Stomach smooth muscle (tissue), 2 donors: ENCODE data around the gene ARID3C.
A peak's percentile ranks its signal among the peaks of the same experiment; 100 is the strongest.

Experiments
- H3K27ac ChIP-seq: one replicate; pipeline ENCODE4 v1.7.0; 2013; ENCODE audit warnings: mild to moderate bottlenecking, low read length, inconsistent platforms
- H3K27me3 ChIP-seq, 2 donors: one replicate each; pipeline ENCODE4 v1.7.0; 2013; ENCODE audit warnings: low read length in 2 of 2; ENCODE audit not compliant: insufficient read depth in 2 of 2, control insufficient read depth in 1 of 2
- H3K36me3 ChIP-seq, 2 donors: one replicate each; pipeline ENCODE4 v1.7.0; 2013; ENCODE audit warnings: low read length in 2 of 2; ENCODE audit not compliant: control insufficient read depth in 2 of 2, insufficient read depth in 2 of 2
- H3K4me1 ChIP-seq: one replicate; pipeline ENCODE4 v1.7.0; 2013; ENCODE audit warnings: low read length; ENCODE audit not compliant: control insufficient read depth, insufficient read depth
- H3K4me3 ChIP-seq, 2 donors: one replicate each; pipeline ENCODE4 v1.7.0; 2013; ENCODE audit warnings: low read length in 2 of 2
- H3K9ac ChIP-seq, 2 donors: one replicate each; pipeline ENCODE4 v1.7.0; 2013; ENCODE audit warnings: low read length in 2 of 2, mild to moderate bottlenecking in 1 of 2
- H3K9me3 ChIP-seq, 2 donors: one replicate each; pipeline ENCODE4 v1.7.0; 2013; ENCODE audit warnings: low read length in 2 of 2; ENCODE audit not compliant: control insufficient read depth in 2 of 2
- donor health status: healthy.
- donor health status: Pancreatic carcinoma.

ARID3C gene

DNA sequence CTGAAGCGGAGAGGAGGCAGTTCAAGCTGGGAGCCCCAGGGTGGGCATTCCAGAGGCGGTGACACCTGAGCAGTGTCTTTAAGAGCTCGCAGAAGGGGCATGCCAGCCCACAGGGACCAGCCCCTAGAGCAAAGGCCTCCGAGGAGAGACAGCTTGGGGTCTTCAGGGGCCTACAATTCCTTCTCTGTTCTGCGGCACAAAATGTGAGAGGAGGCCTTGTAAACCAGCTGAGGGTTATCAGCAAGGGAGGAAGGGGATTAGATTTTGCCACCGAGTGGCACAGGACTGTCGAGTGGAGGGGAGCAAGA is 9.2 kb upstream of the ARID3C start:
- peak overlapping the region; percentile 86 to 87 for H3K4me3 ChIP-seq
- H3K36me3 ChIP-seq, result peaks cover 0 to 2% of the 10 kb centered on the region in 2 donors
- peak overlapping the region; percentile 81 for H3K27ac ChIP-seq
- peak overlapping the region; percentile 91 to 95 for H3K9ac ChIP-seq
- H3K4me1 ChIP-seq, result peaks cover 33% of the 10 kb centered on the region
- H3K27me3 ChIP-seq, result no peaks in the 10 kb centered on the region
- H3K9me3 ChIP-seq, result no peaks in the 10 kb centered on the region

DNA sequence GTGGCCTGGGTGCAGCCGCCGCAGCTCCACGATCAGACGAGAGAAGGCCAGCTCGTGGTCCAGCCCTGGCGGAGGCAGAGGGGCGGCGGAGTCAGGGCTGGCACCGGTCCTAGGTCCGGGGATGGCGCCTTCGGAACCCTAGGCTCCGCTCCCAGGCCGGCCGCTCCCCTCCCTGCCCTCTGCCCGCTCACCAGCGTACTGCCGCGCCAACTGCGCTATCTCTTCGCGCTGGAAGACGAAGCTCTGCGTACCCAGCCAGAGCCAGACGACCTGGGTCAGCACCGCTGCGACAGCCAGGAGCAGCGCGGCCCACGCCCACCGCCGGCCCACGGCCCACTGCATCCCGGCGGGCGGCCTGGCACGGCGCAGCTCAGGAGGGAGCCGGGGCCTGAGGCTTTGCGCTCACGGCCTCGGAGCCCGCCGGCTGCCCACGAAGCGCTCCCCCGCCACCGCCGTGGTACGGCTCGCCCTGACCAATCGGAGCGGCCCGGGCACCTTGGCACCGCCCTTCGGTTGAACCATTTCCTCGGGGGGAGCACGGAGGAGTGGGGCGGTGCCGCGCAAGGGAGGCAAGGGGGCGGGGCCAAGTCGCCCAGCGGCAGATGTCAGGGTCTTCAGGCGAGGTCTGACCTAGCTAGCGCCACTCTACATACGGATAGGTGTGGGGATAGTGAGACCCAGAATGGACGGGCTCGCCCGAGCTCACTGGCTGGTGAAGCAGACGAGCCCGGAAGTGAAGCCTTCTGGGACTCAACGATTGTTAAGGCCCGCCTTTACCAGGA is 8.7 kb upstream of the ARID3C start, which contains the start of gene SIGMAR1:
Gene SIGMAR1, minus strand, starts transcription at position 432 of the 782 bp plus-strand sequence. Its CDS starts 90 bp downstream, at position 342.
- Histone ChIP-seq H3K4me3 (peak within 1 kb of the TSS; percentile 86 to 87), H3K27me3 (no peaks in the 10 kb centered on the region), H3K36me3 (peaks cover 0 to 2% of the 10 kb centered on the region in 2 donors), H3K4me1 (peaks cover 33% of the 10 kb centered on the region), H3K9me3 (no peaks in the 10 kb centered on the region), H3K9ac (peak within 1 kb of the TSS; percentile 91 to 95), H3K27ac (peak within 1 kb of the TSS; percentile 81)

DNA sequence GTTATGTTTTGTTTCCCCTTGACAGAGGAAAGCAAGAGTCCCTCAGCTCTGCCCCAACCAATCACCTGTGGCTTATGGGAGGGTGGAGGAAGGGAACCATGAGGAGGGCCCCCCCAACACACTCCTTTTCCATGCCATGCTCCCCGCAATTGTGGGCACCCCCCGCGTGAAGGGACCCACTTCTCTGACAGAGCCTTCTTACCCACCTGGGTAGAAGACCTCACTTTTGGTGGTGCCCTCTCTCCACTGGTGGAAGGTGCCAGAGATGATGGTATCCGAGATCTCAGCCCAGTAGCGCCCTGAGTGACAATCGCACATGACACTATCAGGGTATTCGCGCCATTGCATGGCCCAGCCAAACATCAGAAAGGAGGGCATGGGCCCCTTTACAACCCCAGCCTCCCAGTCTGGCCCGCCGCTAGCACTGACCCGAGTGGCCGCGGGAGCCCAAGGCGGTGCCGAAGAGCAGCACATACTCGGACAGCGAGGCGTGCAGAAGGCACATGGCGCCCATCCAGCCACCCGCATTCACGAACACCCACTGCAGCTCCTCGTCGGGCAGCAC is 8.0 kb upstream of the ARID3C start:
- Histone ChIP-seq H3K36me3 (peaks cover 0 to 2% of the 10 kb centered on the region in 2 donors), H3K9me3 (no peaks in the 10 kb centered on the region), H3K4me3 (peak overlapping the region; percentile 86 to 87), H3K27me3 (no peaks in the 10 kb centered on the region), H3K4me1 (peaks cover 33% of the 10 kb centered on the region), H3K9ac (peak overlapping the region; percentile 60 to 91), H3K27ac (peak overlapping the region; percentile 81)

DNA sequence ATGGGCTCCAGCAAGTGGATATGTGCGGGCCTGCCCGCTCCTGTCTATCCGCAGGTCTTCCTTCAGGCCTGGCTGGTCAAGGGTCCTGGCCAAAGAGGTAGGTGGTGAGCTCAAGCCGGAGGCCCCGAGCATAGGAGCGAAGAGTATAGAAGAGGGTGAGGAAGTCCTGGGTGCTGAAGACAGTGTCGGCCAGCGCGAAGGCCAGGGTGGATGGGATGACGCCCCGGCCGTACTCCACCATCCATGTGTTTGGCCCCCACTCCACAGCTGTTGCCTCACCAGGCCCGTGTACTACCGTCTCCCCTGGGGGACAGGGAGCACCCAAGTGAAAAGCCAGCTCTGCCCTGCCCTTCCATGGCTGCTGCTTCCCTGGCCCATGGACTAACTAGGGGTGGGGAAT is 6.7 kb upstream of the ARID3C start:
- Histone ChIP-seq H3K27ac (no peak overlapping the region), H3K9ac (peak overlapping the region in 1 of 2 donors; percentile 29), H3K4me1 (peaks cover 33% of the 10 kb centered on the region), H3K9me3 (no peaks in the 10 kb centered on the region), H3K27me3 (no peaks in the 10 kb centered on the region), H3K4me3 (peak overlapping the region in 1 of 2 donors; percentile 22), H3K36me3 (peaks cover 0 to 2% of the 10 kb centered on the region in 2 donors)

DNA sequence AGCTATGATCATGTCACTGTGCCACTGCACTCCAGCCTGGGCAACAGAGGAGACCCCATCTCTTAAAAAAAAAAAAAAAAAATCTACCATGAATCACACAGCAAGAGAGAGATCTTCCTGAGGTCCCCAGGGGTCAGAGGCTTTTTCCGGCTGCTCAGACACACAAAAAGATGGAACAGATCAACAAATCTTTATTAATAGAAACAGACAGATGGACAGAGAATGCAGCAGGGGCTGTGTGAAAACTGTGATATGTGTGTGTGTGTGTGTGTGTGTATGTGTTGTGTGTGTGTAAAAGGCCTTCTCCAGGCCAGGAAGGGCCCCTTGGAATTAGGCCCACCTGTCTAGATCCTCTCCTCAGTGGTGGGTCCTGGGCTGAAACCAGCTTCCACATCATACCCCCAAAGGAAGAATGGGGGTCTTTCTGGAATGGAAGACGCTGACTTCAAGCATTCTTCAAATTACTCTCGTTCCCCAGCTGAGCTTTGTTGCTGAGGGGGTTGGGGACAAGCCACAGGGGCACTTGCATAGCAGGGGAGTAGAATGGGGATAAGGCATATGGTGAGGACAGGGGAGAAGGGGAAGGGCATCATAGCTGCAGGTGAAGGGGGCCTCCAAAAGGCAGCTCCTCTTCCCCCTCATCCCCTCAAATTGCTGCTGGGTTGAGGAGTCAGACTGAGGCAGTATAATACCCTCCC is 5.8 kb upstream of the ARID3C start:
- peaks cover 33% of the 10 kb centered on the region for H3K4me1 ChIP-seq
- no peak overlapping the region for H3K9ac ChIP-seq
- H3K27ac ChIP-seq, result no peak overlapping the region

DNA sequence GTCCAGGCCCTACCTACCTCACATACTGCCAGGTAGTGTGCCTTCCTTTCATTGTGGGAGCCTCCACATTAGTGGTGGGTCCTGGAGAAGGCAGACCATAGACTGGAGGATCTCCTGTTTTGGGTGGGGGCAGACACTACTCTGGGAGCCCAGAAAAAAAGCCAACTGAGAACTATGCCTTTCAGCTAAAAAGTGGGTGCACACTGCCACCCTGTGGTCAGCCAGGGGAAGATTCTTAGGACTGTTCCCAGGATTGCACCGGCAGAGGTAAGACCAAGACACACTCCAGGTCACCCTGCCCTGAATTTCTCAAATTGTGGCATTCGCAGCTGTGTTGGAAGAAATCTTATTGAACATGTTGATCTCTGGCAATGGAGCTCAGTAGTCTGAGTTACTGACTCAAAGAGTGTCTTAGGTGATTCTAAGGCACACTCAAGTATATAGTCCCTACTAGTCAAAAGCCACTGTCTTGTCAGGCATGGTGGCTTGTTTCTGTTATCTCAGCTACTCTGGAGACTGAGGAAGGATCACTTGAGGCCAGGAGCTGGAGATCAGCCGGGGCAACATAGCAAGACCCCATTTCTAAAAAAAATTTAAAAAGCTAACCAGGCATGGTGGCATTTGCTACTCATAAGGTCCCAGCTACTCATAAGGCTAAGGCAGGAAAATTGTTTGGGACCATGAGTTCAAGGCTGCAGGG is 5.1 kb upstream of the ARID3C start:
- Histone ChIP-seq H3K27me3 (peaks cover 5 to 6% of the 10 kb centered on the region in 2 donors), H3K9me3 (no peaks in the 10 kb centered on the region), H3K27ac (no peak overlapping the region), H3K36me3 (peaks cover 0 to 2% of the 10 kb centered on the region in 2 donors), H3K4me1 (peaks cover 38% of the 10 kb centered on the region), H3K9ac (no peak overlapping the region), H3K4me3 (no peak overlapping the region)

More for the DNA sequence above, 5.8 kb upstream of the ARID3C start:
- no peak overlapping the region for H3K4me3 ChIP-seq
- H3K9me3 ChIP-seq, result no peaks in the 10 kb centered on the region
- no peaks in the 10 kb centered on the region for H3K27me3 ChIP-seq
- peaks cover 0 to 2% of the 10 kb centered on the region in 2 donors for H3K36me3 ChIP-seq

DNA sequence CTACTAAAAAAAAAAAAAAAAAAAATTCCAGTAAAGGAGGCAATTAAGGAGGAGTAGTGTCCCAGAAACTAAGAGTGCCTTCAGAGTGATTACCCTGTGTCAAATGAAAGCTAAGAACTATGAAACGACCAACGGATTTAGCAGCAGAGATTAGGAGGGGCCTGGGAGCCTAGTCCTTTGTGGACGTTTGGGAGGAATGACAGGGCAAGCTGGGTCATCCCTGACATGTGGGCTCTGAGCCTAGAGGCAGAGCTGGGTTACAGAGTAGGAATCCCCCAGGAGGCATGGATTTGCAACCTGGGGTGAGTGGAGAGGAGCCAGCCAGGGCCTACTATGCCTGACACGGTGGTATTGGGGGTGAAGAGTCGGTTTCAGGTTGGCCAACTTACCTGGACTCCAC is 4.3 kb upstream of the ARID3C start:
- Histone ChIP-seq H3K27me3 (peaks cover 9 to 13% of the 10 kb centered on the region in 2 donors), H3K4me1 (peaks cover 38% of the 10 kb centered on the region), H3K4me3 (no peak overlapping the region), H3K9me3 (no peaks in the 10 kb centered on the region), H3K27ac (no peak overlapping the region), H3K9ac (peak overlapping the region in 1 of 2 donors; percentile 21), H3K36me3 (peaks cover 0 to 2% of the 10 kb centered on the region in 2 donors)

DNA sequence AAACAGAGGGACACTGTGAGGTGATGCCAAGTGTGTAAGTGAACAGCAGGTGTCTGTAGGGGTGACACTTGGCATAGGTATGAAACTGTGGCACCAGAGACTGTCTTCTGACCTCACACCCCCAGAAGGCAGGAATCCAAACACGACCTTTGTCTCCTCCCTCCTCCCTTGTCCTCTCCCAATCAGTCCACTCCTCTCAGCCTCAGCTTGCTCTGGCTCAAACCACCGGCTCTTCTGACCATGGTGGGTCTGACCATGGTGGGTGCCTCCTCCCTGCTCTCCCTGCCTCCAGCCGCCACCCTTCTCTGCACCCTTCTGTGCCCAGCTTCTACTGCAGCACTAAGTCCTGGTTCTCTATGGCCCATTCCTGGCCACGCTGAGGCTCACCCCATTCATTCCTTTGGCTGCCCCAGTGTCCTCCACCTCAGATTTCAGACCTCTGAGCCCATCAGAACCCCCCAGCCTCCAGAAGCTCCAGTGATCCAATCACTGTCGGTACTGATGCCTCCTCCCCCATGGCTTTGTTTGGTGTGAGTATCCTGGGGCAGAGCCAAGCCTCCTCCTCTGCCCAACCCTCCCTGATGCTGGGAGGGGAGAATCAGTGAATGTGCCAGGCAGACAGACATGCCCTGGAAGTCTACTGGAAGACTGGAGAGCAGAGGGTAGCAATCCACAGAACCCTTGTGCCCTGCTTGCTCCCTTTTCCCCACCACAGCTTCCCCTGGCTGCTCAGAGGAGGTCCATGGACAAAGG is 1.7 kb upstream of the ARID3C start:
- H3K27ac ChIP-seq, result no peak overlapping the region
- peaks cover 20% of the 10 kb centered on the region for H3K4me1 ChIP-seq
- peaks cover 35 to 38% of the 10 kb centered on the region in 2 donors for H3K27me3 ChIP-seq
- H3K36me3 ChIP-seq, result peaks cover 0 to 2% of the 10 kb centered on the region in 2 donors
- H3K4me3 ChIP-seq, result no peak overlapping the region
- H3K9me3 ChIP-seq, result no peaks in the 10 kb centered on the region
- H3K9ac ChIP-seq, result no peak overlapping the region

DNA sequence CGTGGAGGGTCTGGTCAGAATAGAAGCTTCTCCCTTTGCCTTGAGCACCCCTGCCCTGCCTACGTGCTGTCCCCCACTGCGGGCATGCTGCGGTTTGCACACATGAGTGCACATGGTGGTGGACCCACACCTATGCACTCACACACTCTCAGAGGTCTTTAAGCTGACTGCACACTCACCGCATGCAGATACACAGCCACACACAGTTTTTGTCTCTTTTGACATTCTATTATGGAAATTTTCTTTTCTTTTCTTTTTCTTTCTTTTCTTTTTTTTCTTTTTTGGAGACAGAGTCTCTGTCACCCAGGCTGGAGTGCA is 584 bp upstream of the ARID3C start:
- no peak overlapping the region for H3K9ac ChIP-seq
- peak overlapping the region; percentile 47 to 70 for H3K4me3 ChIP-seq
- no peaks in the 10 kb centered on the region for H3K36me3 ChIP-seq
- no peak overlapping the region for H3K27ac ChIP-seq
- H3K27me3 ChIP-seq, result peaks cover 44 to 49% of the 10 kb centered on the region in 2 donors
- no peaks in the 10 kb centered on the region for H3K9me3 ChIP-seq
- peaks cover 18% of the 10 kb centered on the region for H3K4me1 ChIP-seq
